ENCODE results near the gene ADRM1. TPM values are rescaled to one million over a fixed set of nuclear protein-coding genes. Genes with fewer than 3 reads are reported as not detected.

Gene ADRM1
- total RNA-seq, 1 donor from 2014 or later = 63.9 TPM

GRCh38 chr20:62309198-62309944 lies 6.6 kb downstream of the ADRM1 start:
- Histone ChIP-seq H3K27me3 (ENCODE audit: low read depth) (no peaks in the 10 kb centered on the region), H3K36me3 (peaks cover 92% of the 10 kb centered on the region), H3K27ac (no peak overlapping the region), H3K4me3 (no peak overlapping the region), H3K4me1 (peaks cover 16% of the 10 kb centered on the region), H3K9me3 (no peaks in the 10 kb centered on the region)
- DNase-seq (no peak), ATAC-seq (no peak)
- TF ChIP-seq CTCF (IDR thresholded peaks at IDR 0.05) = no peak
- intact Hi-C loops (cut with DNase I) = loop anchor here (10.0 kb wide), 1 partner anchor 75 kb away; the partner anchor contains the start of gene RPS21

- intact Hi-C loops (cut with DNase I) = loop anchor here (10.0 kb wide), 1 partner anchor 75 kb away; the partner anchor contains the start of gene RPS21
- no peak overlapping the region for H3K4me3 ChIP-seq
- no peaks in the 10 kb centered on the region for H3K9me3 ChIP-seq
- no peaks in the 10 kb centered on the region for H3K27me3 ChIP-seq (ENCODE audit: low read depth)
- no peak for DNase-seq
- H3K4me1 ChIP-seq = peaks cover 8% of the 10 kb centered on the region
- no peak for TF ChIP-seq CTCF (IDR thresholded peaks at IDR 0.05)
- no peak for ATAC-seq
- H3K27ac ChIP-seq = no peak overlapping the region
- H3K36me3 ChIP-seq = peaks cover 92% of the 10 kb centered on the region
These were observed 7.4 kb downstream of the ADRM1 start for GRCh38 chr20:62309947-62310756.

- no peak for ATAC-seq
- DNase-seq = no peak
These were observed 7.9 kb downstream of the ADRM1 start for GRCh38 chr20:62310757-62311121.

GRCh38 chr20:62311150-62311549 lies 8.4 kb downstream of the ADRM1 start:
- no peak overlapping the region for H3K27ac ChIP-seq
- intact Hi-C loops (cut with DNase I) = no loop called here
- H3K36me3 ChIP-seq = peaks cover 92% of the 10 kb centered on the region
- no peaks in the 10 kb centered on the region for H3K9me3 ChIP-seq
- H3K4me3 ChIP-seq = no peak overlapping the region
- DNase-seq (no peak), ATAC-seq (no peak)
- H3K27me3 ChIP-seq (ENCODE audit: low read depth) = no peaks in the 10 kb centered on the region
- no peaks in the 10 kb centered on the region for H3K4me1 ChIP-seq
- TF ChIP-seq CTCF (IDR thresholded peaks at IDR 0.05) = no peak

More at GRCh38 chr20:62310757-62311121, 7.9 kb downstream of the ADRM1 start:
- intact Hi-C loops (cut with DNase I) = no loop called here
- no peak overlapping the region for H3K27ac ChIP-seq
- H3K27me3 ChIP-seq (ENCODE audit: low read depth) = no peaks in the 10 kb centered on the region
- H3K9me3 ChIP-seq = no peaks in the 10 kb centered on the region
- TF ChIP-seq CTCF (IDR thresholded peaks at IDR 0.05) = no peak
- no peak overlapping the region for H3K4me3 ChIP-seq
- H3K4me1 ChIP-seq = peaks cover 2% of the 10 kb centered on the region
- H3K36me3 ChIP-seq = peaks cover 92% of the 10 kb centered on the region

- H3K27me3 ChIP-seq (ENCODE audit: low read depth) = no peaks in the 10 kb centered on the region
- H3K9me3 ChIP-seq = no peaks in the 10 kb centered on the region
- ATAC-seq (no peak), DNase-seq (no peak)
- TF ChIP-seq CTCF (IDR thresholded peaks at IDR 0.05) = no peak
- H3K4me3 ChIP-seq = no peak overlapping the region
- H3K36me3 ChIP-seq = peaks cover 92% of the 10 kb centered on the region
- no peak overlapping the region for H3K27ac ChIP-seq
- intact Hi-C loops (cut with DNase I) = no loop called here
- H3K4me1 ChIP-seq = no peaks in the 10 kb centered on the region
These were observed 9.2 kb downstream of the ADRM1 start for GRCh38 chr20:62311832-62312661.
